Nephron progenitor cell (in vitro differentiated cells): ENCODE data around the gene PPM1L.

ENCODE experiments used
- DNase-seq: peaks from one replicate; pipeline ENCODE4 v3.0.0; 2021
- H3K27ac Mint-ChIP-seq: 2 replicates; pipeline ENCODE4 v1.8.0; 2021; ENCODE audit warnings: mild to moderate bottlenecking, moderate library complexity, mixed read lengths
- H3K27me3 Mint-ChIP-seq: 2 replicates; pipeline ENCODE4 v1.8.0; 2021; ENCODE audit warnings: mild to moderate bottlenecking, low read depth, mixed read lengths; ENCODE audit not compliant: poor library complexity
- H3K36me3 Mint-ChIP-seq: 2 replicates; pipeline ENCODE4 v1.8.0; 2021; ENCODE audit warnings: low read depth, mixed read lengths
- H3K4me1 Mint-ChIP-seq: 2 replicates; pipeline ENCODE4 v1.8.0; 2021; ENCODE audit warnings: mixed read lengths
- H3K4me3 Mint-ChIP-seq: 2 replicates; pipeline ENCODE4 v1.8.0; 2021; ENCODE audit warnings: mild to moderate bottlenecking, moderate library complexity, mixed read lengths
- H3K9me3 Mint-ChIP-seq: 2 replicates; pipeline ENCODE4 v1.8.0; 2021; ENCODE audit warnings: mild to moderate bottlenecking, moderate library complexity, mixed read lengths
- TF ChIP-seq, protein P1 (sequence below): fragments of 200-600 bp; sonication (generic); IDR thresholded peaks from 2 replicates; pipeline ENCODE4 v1.5.0; 2021; ENCODE audit warnings: antibody characterized with exemption

Gene PPM1L

DNA sequence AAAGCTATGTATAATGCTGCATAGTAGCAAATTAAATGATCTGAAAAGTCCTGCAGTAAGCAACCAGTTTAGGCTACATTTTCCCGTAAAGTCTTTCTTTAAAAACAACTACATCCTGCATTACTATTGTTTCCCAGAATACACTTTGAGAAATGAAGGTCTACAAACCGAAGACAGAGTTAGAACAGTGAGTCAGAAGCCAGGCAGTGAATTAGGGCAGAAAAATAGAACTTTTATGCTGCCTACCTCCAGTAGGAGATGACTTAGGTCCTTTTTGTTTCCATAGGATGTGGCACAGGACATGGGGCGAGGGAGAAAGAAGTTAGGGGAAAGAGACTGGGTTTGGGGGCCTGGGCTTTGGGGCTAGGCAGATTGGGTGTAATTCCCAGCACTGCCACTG, 127.3 kb downstream of the PPM1L start:
- H3K36me3 Mint-ChIP-seq: peaks cover 19% of the 10 kb centered on the region
- no peaks in the 10 kb centered on the region for H3K27me3 Mint-ChIP-seq
- H3K4me3 Mint-ChIP-seq: no peak overlapping the region
- H3K9me3 Mint-ChIP-seq: peaks cover 26% of the 10 kb centered on the region
- H3K27ac Mint-ChIP-seq: no peak overlapping the region
- DNase-seq: no peak
- peaks cover 25% of the 10 kb centered on the region for H3K4me1 Mint-ChIP-seq
- TF ChIP-seq, protein P1, sequence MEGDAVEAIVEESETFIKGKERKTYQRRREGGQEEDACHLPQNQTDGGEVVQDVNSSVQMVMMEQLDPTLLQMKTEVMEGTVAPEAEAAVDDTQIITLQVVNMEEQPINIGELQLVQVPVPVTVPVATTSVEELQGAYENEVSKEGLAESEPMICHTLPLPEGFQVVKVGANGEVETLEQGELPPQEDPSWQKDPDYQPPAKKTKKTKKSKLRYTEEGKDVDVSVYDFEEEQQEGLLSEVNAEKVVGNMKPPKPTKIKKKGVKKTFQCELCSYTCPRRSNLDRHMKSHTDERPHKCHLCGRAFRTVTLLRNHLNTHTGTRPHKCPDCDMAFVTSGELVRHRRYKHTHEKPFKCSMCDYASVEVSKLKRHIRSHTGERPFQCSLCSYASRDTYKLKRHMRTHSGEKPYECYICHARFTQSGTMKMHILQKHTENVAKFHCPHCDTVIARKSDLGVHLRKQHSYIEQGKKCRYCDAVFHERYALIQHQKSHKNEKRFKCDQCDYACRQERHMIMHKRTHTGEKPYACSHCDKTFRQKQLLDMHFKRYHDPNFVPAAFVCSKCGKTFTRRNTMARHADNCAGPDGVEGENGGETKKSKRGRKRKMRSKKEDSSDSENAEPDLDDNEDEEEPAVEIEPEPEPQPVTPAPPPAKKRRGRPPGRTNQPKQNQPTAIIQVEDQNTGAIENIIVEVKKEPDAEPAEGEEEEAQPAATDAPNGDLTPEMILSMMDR: no peak

DNA sequence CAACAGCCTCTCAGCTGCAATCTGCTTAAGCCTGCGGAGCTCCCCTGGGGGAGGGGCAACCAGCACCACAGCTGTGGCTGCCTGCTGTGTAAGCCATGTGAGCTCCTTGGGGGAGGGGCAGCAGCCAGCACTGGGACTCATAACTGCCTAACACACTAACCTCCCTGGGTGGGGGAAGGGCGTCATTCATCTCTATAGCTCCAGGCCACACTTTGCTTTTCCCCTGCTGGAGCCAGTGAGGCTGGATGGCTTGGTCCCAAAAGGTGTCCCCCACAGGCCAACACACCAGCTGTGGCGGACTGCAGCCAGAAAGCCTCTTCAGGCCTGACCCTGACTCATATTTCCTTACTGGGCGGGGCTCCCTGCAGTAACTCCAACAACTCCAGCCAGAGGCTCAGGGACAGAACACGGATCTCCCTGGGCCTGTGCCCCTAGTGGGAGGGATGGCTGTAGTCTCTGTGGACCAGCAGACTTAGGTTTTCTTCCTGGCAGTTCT, 129.8 kb downstream of the PPM1L start:
- H3K36me3 Mint-ChIP-seq: peaks cover 26% of the 10 kb centered on the region
- H3K4me3 Mint-ChIP-seq: peak overlapping the region; percentile 16
- no peaks in the 10 kb centered on the region for H3K27me3 Mint-ChIP-seq
- TF ChIP-seq, protein P1: no peak
- peaks cover 25% of the 10 kb centered on the region for H3K4me1 Mint-ChIP-seq
- peak; percentile 69 for DNase-seq
- peaks cover 50% of the 10 kb centered on the region for H3K9me3 Mint-ChIP-seq
- H3K27ac Mint-ChIP-seq: peak overlapping the region; percentile 68

DNA sequence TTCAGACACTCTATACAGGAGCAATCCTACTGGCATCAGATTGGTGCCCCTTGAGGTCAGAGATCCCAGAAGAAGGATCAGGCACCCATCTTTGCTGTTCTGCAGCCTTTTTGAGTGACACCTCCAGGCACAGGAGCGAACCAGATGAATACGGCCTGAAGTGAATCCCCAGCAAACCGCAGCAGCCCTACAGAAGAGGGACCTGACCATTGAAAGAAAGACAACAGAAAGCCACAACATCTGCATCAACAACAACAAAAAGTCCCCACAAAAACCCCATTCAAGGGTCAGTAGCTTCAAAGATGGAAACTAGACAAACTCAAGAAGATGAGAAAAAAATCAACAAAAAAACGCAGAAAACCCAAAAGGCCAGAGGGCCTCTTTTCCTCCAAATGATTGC, 130.4 kb downstream of the PPM1L start:
- Mint-ChIP-seq H3K27ac (peak overlapping the region; percentile 78), H3K4me1 (peaks cover 25% of the 10 kb centered on the region), H3K27me3 (no peaks in the 10 kb centered on the region), H3K4me3 (no peak overlapping the region), H3K9me3 (peaks cover 56% of the 10 kb centered on the region), H3K36me3 (peaks cover 26% of the 10 kb centered on the region)
- DNase-seq: no peak
- TF ChIP-seq, protein P1: no peak

DNA sequence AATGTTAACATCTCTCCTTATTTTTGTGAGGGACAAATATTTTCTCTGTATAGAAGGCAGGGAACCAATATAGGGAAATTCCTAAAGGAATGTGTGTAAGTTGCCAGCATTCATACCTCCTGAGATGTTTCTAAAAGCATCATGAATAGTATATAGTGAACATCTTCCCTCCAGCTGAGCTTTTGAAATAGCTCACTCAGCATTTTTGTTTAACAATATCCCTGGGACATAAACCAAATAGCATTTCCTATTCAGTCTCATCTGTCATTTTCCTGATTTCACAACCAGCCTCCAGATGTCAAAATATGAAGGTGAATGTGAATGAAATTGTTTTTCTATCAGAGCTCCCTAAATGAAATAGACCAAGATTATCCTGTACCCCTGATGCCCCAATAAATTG, 137.2 kb downstream of the PPM1L start:
- Mint-ChIP-seq H3K4me1 (no peaks in the 10 kb centered on the region), H3K36me3 (peaks cover 7% of the 10 kb centered on the region), H3K27me3 (peaks cover 4% of the 10 kb centered on the region), H3K4me3 (no peak overlapping the region), H3K9me3 (peaks cover 31% of the 10 kb centered on the region), H3K27ac (no peak overlapping the region)
- no peak for DNase-seq
- TF ChIP-seq, protein P1: no peak

DNA sequence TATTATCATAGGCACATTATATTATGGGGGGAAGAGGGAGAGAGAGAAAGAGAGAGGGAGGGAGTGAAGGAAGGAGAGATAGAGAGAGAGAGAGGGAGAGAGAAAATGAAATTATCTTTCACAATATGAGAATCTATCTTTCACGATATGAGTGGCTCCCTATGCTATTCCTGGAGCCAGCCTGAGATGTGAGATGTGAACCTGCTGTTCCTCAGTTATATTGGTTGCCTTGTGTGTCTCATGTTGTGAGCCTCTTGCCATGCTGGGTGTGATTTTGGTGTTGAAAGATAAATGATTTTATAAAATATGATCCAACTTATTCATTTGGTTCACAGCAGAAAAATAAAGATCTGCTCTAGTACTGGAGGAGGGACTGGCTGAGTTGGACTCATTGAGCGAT, 148.7 kb downstream of the PPM1L start:
- H3K27me3 Mint-ChIP-seq: peaks cover 4% of the 10 kb centered on the region
- no peak overlapping the region for H3K27ac Mint-ChIP-seq
- TF ChIP-seq, protein P1: no peak
- no peaks in the 10 kb centered on the region for H3K4me1 Mint-ChIP-seq
- no peak overlapping the region for H3K4me3 Mint-ChIP-seq
- H3K36me3 Mint-ChIP-seq: no peaks in the 10 kb centered on the region
- no peak for DNase-seq
- H3K9me3 Mint-ChIP-seq: no peaks in the 10 kb centered on the region

DNA sequence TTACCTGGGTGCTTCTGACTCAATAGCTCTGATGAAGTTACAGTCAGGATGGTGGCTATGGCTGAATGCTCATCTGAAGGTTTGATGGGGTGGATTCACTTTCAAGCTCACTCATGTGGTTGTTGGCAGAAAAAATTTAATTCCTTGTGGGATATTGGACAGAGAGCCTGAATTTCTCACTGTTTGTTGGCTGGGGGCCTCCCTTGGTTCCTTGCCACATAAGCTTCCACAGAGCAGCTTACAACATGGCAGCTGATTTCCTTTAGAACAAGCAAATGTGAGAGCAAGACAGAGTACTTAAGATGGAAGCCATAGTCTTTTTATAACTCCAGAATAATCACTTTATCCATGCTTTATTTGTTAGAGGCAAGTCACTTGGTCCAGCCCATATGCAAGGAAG, 150.6 kb downstream of the PPM1L start:
- no peaks in the 10 kb centered on the region for H3K9me3 Mint-ChIP-seq
- no peak overlapping the region for H3K27ac Mint-ChIP-seq
- H3K4me3 Mint-ChIP-seq: no peak overlapping the region
- DNase-seq: no peak
- no peaks in the 10 kb centered on the region for H3K4me1 Mint-ChIP-seq
- TF ChIP-seq, protein P1: no peak
- H3K36me3 Mint-ChIP-seq: no peaks in the 10 kb centered on the region
- peaks cover 4% of the 10 kb centered on the region for H3K27me3 Mint-ChIP-seq
